Stomach (tissue), 4 donors: Measurements from ENCODE around the gene U2SURP.
A peak's percentile ranks its signal among the peaks of the same experiment; 100 is the strongest.

Source experiments
- POLR2AphosphoS5 ChIP-seq, 3 donors: sonication (generic); formaldehyde crosslinking; IDR thresholded peaks; one replicate each; pipeline ENCODE4 v1.6.1; 2016; ENCODE audit warnings: antibody characterized with exemption in 3 of 3
- TF ChIP-seq, protein P1 (sequence below), 7 experiments: fragments of 450-650 bp in 4 of 7; fragments of 200-600 bp in 3 of 7; sonication (generic) in 3 of 7; IDR thresholded peaks; one replicate each; pipeline ENCODE4 v1.5.1; 2016 to 2019; ENCODE audit warnings: antibody characterized with exemption in 7 of 7, control low read depth in 2 of 7, mild to moderate bottlenecking in 1 of 7

DNA sequence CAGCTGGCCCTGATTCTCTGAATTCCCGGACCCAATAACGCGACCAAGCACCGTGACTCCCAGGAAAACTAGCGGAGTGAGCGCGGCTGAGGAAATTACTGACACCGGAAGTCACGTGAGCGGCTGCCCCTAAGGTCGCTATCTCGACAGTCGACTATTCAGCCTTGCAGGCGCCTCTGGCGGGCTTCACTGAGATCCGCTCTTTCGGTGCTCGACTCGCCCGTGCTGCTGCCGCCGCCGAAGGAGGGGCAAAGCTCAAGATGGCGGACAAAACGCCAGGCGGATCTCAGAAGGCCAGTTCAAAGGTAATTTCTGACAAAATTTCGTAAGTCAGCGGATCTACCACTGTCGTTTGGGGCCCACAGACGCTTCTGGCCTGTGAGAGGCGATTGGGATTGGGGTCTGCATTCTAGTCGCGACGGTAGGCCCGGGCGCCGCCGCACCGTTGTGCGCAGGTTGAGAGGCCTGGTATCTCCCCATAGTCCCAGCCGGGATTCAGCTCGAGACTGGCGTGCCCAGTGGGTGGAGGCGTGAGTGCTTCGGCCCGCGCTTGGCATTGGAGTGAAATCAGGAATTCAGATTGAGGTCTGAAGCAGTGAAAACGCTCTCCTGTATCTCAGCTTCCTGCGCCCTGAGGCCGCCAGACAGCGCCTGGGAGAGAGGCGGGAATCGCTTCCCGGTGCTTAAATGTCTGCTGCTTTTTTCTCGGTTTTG lies at the start of gene U2SURP:
- TF ChIP-seq, protein P1, sequence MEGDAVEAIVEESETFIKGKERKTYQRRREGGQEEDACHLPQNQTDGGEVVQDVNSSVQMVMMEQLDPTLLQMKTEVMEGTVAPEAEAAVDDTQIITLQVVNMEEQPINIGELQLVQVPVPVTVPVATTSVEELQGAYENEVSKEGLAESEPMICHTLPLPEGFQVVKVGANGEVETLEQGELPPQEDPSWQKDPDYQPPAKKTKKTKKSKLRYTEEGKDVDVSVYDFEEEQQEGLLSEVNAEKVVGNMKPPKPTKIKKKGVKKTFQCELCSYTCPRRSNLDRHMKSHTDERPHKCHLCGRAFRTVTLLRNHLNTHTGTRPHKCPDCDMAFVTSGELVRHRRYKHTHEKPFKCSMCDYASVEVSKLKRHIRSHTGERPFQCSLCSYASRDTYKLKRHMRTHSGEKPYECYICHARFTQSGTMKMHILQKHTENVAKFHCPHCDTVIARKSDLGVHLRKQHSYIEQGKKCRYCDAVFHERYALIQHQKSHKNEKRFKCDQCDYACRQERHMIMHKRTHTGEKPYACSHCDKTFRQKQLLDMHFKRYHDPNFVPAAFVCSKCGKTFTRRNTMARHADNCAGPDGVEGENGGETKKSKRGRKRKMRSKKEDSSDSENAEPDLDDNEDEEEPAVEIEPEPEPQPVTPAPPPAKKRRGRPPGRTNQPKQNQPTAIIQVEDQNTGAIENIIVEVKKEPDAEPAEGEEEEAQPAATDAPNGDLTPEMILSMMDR (IDR thresholded peaks at IDR 0.05) = no peak
- TF ChIP-seq POLR2AphosphoS5 (IDR thresholded peaks at IDR 0.05) = peak; percentile 81 to 91 (median 89)
